ENCODE measurements around the gene NPTXR. TPM values are rescaled to one million over a fixed set of nuclear protein-coding genes. Genes with fewer than 3 reads are reported as not detected.

NPTXR gene
- total RNA-seq, 1 donor from 2014 or later = 0.58 TPM

GRCh38 chr22:38774496-38775166 is 69.2 kb downstream of the NPTXR start:
- TF ChIP-seq, protein P1, sequence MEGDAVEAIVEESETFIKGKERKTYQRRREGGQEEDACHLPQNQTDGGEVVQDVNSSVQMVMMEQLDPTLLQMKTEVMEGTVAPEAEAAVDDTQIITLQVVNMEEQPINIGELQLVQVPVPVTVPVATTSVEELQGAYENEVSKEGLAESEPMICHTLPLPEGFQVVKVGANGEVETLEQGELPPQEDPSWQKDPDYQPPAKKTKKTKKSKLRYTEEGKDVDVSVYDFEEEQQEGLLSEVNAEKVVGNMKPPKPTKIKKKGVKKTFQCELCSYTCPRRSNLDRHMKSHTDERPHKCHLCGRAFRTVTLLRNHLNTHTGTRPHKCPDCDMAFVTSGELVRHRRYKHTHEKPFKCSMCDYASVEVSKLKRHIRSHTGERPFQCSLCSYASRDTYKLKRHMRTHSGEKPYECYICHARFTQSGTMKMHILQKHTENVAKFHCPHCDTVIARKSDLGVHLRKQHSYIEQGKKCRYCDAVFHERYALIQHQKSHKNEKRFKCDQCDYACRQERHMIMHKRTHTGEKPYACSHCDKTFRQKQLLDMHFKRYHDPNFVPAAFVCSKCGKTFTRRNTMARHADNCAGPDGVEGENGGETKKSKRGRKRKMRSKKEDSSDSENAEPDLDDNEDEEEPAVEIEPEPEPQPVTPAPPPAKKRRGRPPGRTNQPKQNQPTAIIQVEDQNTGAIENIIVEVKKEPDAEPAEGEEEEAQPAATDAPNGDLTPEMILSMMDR (conservative IDR thresholded peaks at IDR 0.05; ENCODE audit: low read depth, low read length) = no peak
- no peak for DNase-seq (ENCODE audit: low read depth)
- H3K4me3 ChIP-seq (ENCODE audit: low read depth, low read length) = no peak overlapping the region

- no peak for DNase-seq (ENCODE audit: low read depth)
- TF ChIP-seq, protein P1 (conservative IDR thresholded peaks at IDR 0.05; ENCODE audit: low read depth, low read length) = no peak
- H3K4me3 ChIP-seq (ENCODE audit: low read depth, low read length) = no peak overlapping the region
Observed at GRCh38 chr22:38773363-38773946, 70.4 kb downstream of the NPTXR start.

- TF ChIP-seq, protein P1 (conservative IDR thresholded peaks at IDR 0.05; ENCODE audit: low read depth, low read length) = no peak
Observed at GRCh38 chr22:38772623-38772873, 71.3 kb downstream of the NPTXR start.

GRCh38 chr22:38770257-38770949 is 73.4 kb downstream of the NPTXR start:
- TF ChIP-seq, protein P1 (conservative IDR thresholded peaks at IDR 0.05; ENCODE audit: low read depth, low read length) = no peak
- DNase-seq (ENCODE audit: low read depth) = no peak
- no peak overlapping the region for H3K4me3 ChIP-seq (ENCODE audit: low read depth, low read length)

More at GRCh38 chr22:38772623-38772873, 71.3 kb downstream of the NPTXR start:
- H3K4me3 ChIP-seq (ENCODE audit: low read depth, low read length) = no peak overlapping the region
- DNase-seq (ENCODE audit: low read depth) = no peak

Other genes starting within 250 kb of the NPTXR start
- 1.0 and 2.0 TPM in 2 replicates for gene FAM227A, start 187.6 kb downstream of the NPTXR start, total RNA-seq
- 26.1 and 28.9 TPM in 2 replicates for gene CBY1, start 187.4 kb downstream of the NPTXR start, total RNA-seq
- gene TOMM22, start 162.1 kb downstream of the NPTXR start, total RNA-seq = 67.6 and 99.6 TPM in 2 replicates
- gene JOSD1, start 143.1 kb downstream of the NPTXR start, total RNA-seq = 70.9 and 89.6 TPM in 2 replicates
- 27.8 and 36.2 TPM in 2 replicates for gene GTPBP1, start 138.1 kb downstream of the NPTXR start, total RNA-seq
- 67.8 and 88.2 TPM in 2 replicates for gene SUN2, start 88.0 kb downstream of the NPTXR start, total RNA-seq
- gene DNAL4, start 49.9 kb downstream of the NPTXR start, total RNA-seq = 12.2 and 19.9 TPM in 2 replicates
- 36.7 and 43.5 TPM in 2 replicates for gene CBX6, start 28.2 kb upstream of the NPTXR start, total RNA-seq
- 0.12 and 0.43 TPM in 2 replicates for gene APOBEC3A, start 113.6 kb upstream of the NPTXR start, total RNA-seq
- gene APOBEC3B, start 138.3 kb upstream of the NPTXR start, total RNA-seq = 67.3 and 68.1 TPM in 2 replicates
- gene APOBEC3C, start 170.2 kb upstream of the NPTXR start, total RNA-seq = 15.6 and 18.5 TPM in 2 replicates
- gene APOBEC3D, start 177.1 kb upstream of the NPTXR start, total RNA-seq = 0.46 and 0.58 TPM in 2 replicates
- gene APOBEC3F, start 196.8 kb upstream of the NPTXR start, total RNA-seq = 1.7 and 8.5 TPM in 2 replicates
- 5.5 and 6.9 TPM in 2 replicates for gene APOBEC3G, start 233.2 kb upstream of the NPTXR start, total RNA-seq

Measured in epithelial cell of proximal tubule (primary cell).